ENCODE results near the gene LRIT1.

DNA sequence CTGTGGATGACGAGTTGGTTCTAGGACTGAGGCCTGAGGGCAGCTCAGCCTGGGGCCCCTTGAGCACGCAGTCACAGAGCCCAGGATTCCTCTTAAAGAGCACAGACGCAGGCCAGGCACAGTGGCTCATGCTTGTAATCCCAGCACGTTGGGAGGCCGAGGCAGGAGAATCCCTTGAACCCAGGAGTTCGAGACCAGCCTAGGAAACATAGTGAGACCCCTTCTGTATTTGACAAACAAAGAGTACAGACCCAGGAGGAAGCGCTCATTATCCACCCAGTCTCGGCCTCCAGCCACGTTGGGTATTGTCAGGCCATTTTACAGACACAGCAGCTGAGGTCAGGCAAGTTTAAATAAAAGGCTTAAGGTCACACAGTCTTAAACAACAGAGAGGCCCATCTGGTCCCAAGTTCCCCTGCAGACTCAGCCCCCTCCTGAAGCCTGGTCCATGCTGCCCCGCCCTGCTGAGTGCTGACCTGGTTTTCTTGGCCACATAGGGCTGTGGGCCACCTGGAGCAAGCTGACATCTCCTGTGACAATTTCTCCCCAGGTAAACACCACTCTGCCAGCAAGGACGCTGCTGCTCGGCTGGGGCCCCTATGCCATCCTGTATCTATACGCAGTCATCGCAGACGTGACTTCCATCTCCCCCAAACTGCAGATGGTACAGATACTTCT is 16.1 kb upstream of the LRIT1 start:
- TF ChIP-seq POLR2AphosphoS5 (IDR thresholded peaks at IDR 0.05; ENCODE audit: low read depth, low read length) (no peak), SIN3A (IDR thresholded peaks at IDR 0.05; ENCODE audit: borderline replicate concordance, insufficient read depth, low read length) (no peak)

Measured in PFSK-1 (cell line).